GM12878 (cell line): Measurements from ENCODE around the gene URI1. TPM values are rescaled to one million over a fixed set of nuclear protein-coding genes. Genes with fewer than 3 reads are reported as not detected.

ENCODE experiments used
- ATAC-seq: fragments of 200-7000 bp; cut with Tn5 transposase; 3 replicates; pipeline ENCODE4 v1.9.1; 2020; ENCODE audit warnings: mild to moderate bottlenecking, moderate library complexity
- BruUV-seq: library from RNA; stranded (reverse); fragments of 400-500 nt; replicated peaks from 2 replicates; lab custom pipeline; 2021; lab: Mats Ljungman, UMichigan
- CTCF ChIA-PET: fragments of 300-600 bp; sonication (Branson Sonifier 250); formaldehyde crosslinking; extraction: SDS; loops from one replicate; lab custom pipeline; 2021; ENCODE audit warnings: inconsistent platforms; lab: Yijun Ruan, JAX
- POLR2A ChIA-PET: fragments of 350-600 bp; formaldehyde crosslinking; extraction: SDS; loops from one replicate; lab custom pipeline; 2021; ENCODE audit warnings: inconsistent platforms; lab: Charles Lee
- RAD21 ChIA-PET: fragments of 300-600 bp; sonication (Branson Sonifier 250); formaldehyde crosslinking; loops from one replicate; lab custom pipeline; 2023; ENCODE audit warnings: antibody characterized with exemption; ENCODE audit not compliant: unreplicated experiment; lab: Charles Lee
- SMC1A ChIA-PET: fragments of 300-600 bp; sonication (Branson Sonifier 250); formaldehyde crosslinking; loops from one replicate; lab custom pipeline; 2023; ENCODE audit not compliant: unreplicated experiment, uncharacterized antibody; lab: Charles Lee
- DNase-seq: peaks from one replicate; pipeline ENCODE4 v3.0.0-alpha.2; 2011; ENCODE audit warnings: low read depth, low spot score
- FAIRE-seq: peaks from 3 replicates; lab custom pipeline; 2011; peaks lifted over from hg19 to GRCh38; lab: Jason Lieb, UNC
- H2AFZ ChIP-seq: 2 replicates; pipeline ENCODE4 v1.6.0; 2011; ENCODE audit warnings: low read depth, low read length, control low read depth; ENCODE audit not compliant: control insufficient read depth
- H3K27ac ChIP-seq: 2 replicates; pipeline ENCODE4 v1.5.1; 2011; ENCODE audit warnings: control low read depth; ENCODE audit not compliant: control insufficient read depth, insufficient read depth
- H3K27me3 ChIP-seq, 2 experiments: replicated peaks in 1 of 2; 2 replicates each; pipeline versions ENCODE4 v1.6.0 to v1.6.1; 2011; ENCODE audit warnings: low read length in 1 of 2; ENCODE audit not compliant: control insufficient read depth in 2 of 2, insufficient read depth in 2 of 2
- H3K36me3 ChIP-seq, 2 experiments: 2 replicates each; pipeline ENCODE4 v1.5.1; 2011; ENCODE audit warnings: low read length in 1 of 2; ENCODE audit not compliant: control insufficient read depth in 2 of 2, insufficient read depth in 2 of 2
- H3K4me1 ChIP-seq: 2 replicates; pipeline ENCODE4 v1.6.1; 2011; ENCODE audit warnings: mild to moderate bottlenecking, low read length, moderate library complexity, mixed read lengths; ENCODE audit not compliant: control insufficient read depth, insufficient read depth
- H3K4me2 ChIP-seq: 2 replicates; pipeline ENCODE4 v1.6.0; 2011; ENCODE audit warnings: control low read depth; ENCODE audit not compliant: control insufficient read depth, insufficient read depth
- H3K4me3 ChIP-seq: fragments of 200-600 bp; sonication (generic); 2 replicates; pipeline ENCODE4 v1.5.1; 2016
- H3K79me2 ChIP-seq: 2 replicates; pipeline ENCODE4 v1.6.0; 2011; ENCODE audit warnings: low read length; ENCODE audit not compliant: control insufficient read depth, insufficient read depth
- H3K9ac ChIP-seq: 2 replicates; pipeline ENCODE4 v1.8.0; 2011; ENCODE audit warnings: low read length, control low read depth, mixed read lengths; ENCODE audit not compliant: control insufficient read depth, insufficient read depth
- H3K9me3 ChIP-seq: replicated peaks from 3 replicates; pipeline ENCODE4 v1.5.1; 2011; ENCODE audit warnings: mild to moderate bottlenecking, low read length; ENCODE audit not compliant: control insufficient read depth, insufficient read depth
- H4K20me1 ChIP-seq: 2 replicates; pipeline ENCODE4 v1.6.0; 2011; ENCODE audit not compliant: control insufficient read depth, insufficient read depth
- BCLAF1 ChIP-seq: fragments of 450-650 bp; IDR thresholded peaks from 2 replicates; pipeline ENCODE4 v1.6.1; 2017; ENCODE audit warnings: antibody characterized with exemption, mild to moderate bottlenecking, moderate library complexity
- CBX5 ChIP-seq: sonication (generic); IDR thresholded peaks from 2 replicates; pipeline ENCODE4 v1.6.1; 2016; ENCODE audit warnings: low read depth, moderate library complexity, mild to moderate bottlenecking, inconsistent platforms
- EED ChIP-seq: sonication (generic); IDR thresholded peaks from 2 replicates; pipeline ENCODE4 v1.6.1; 2016; ENCODE audit warnings: antibody characterized with exemption, low read depth
- FOXK2 ChIP-seq: fragments of 450-650 bp; IDR thresholded peaks from 2 replicates; pipeline ENCODE4 v1.6.1; 2017; ENCODE audit warnings: mild to moderate bottlenecking, moderate library complexity
- FOXM1 ChIP-seq: IDR thresholded peaks from 2 replicates; pipeline ENCODE4 v1.6.1; 2012; ENCODE audit warnings: low read depth, mild to moderate bottlenecking, inconsistent platforms, low read length, moderate library complexity
- GABPA ChIP-seq: IDR thresholded peaks from 2 replicates; pipeline ENCODE4 v1.6.1; 2014; ENCODE audit warnings: antibody characterized with exemption, low read depth, mild to moderate bottlenecking, inconsistent platforms
- IRF3 ChIP-seq: fragments of 450-650 bp; IDR thresholded peaks from 2 replicates; pipeline ENCODE4 v1.6.1; 2014; ENCODE audit warnings: mild to moderate bottlenecking
- IRF5 ChIP-seq: fragments of 450-650 bp; IDR thresholded peaks from 2 replicates; pipeline ENCODE4 v1.6.1; 2017; ENCODE audit warnings: borderline replicate concordance
- MYB ChIP-seq: fragments of 150-350 bp; IDR thresholded peaks from 2 replicates; pipeline ENCODE4 v1.6.1; 2014; ENCODE audit warnings: mild to moderate bottlenecking, low read depth, low read length, borderline replicate concordance
- POLR2AphosphoS2 ChIP-seq: IDR thresholded peaks from 2 replicates; pipeline ENCODE4 v1.6.1; 2011; ENCODE audit warnings: low read depth, mild to moderate bottlenecking, low read length, improper control_type of control experiment, moderate library complexity
- RCOR1 ChIP-seq: conservative IDR thresholded peaks from 2 replicates; pipeline ENCODE4 v1.6.1; 2012; ENCODE audit warnings: low read depth, low read length, improper control_type of control experiment
- RELA ChIP-seq: fragments of 450-650 bp; IDR thresholded peaks from 2 replicates; pipeline ENCODE4 v1.8.0; 2014; ENCODE audit warnings: borderline replicate concordance; ENCODE audit not compliant: partially characterized antibody
- SMAD5 ChIP-seq: IDR thresholded peaks from 2 replicates; pipeline ENCODE4 v1.6.1; 2016; ENCODE audit warnings: antibody characterized with exemption, low read depth
- SREBF1 ChIP-seq: IDR thresholded peaks from 2 replicates; pipeline ENCODE4 v1.6.1; 2012; ENCODE audit warnings: mild to moderate bottlenecking, low read length
- ZBED1 ChIP-seq: IDR thresholded peaks from 2 replicates; pipeline ENCODE4 v1.6.1; 2016; ENCODE audit warnings: borderline replicate concordance
- ZBTB11 ChIP-seq: fragments of 450-650 bp; formaldehyde crosslinking; IDR thresholded peaks from 2 replicates; pipeline ENCODE4 v1.5.0; 2022; ENCODE audit warnings: mild to moderate bottlenecking, missing genetic modification characterization
- ZNF274 ChIP-seq: IDR thresholded peaks from one replicate; pipeline ENCODE4 v1.8.0; 2011; ENCODE audit not compliant: insufficient read length, insufficient read depth
- ZNF384 ChIP-seq: IDR thresholded peaks from 2 replicates; pipeline ENCODE4 v1.6.1; 2012; ENCODE audit warnings: low read depth, mild to moderate bottlenecking, low read length, improper control_type of control experiment, borderline replicate concordance
- WGBS: methylation state at CpG from one replicate; pipeline ENCODE4 v1.1.6; 2016; ENCODE audit warnings: low lambda C conversion rate; ENCODE audit not compliant: insufficient replicate concordance, insufficient coverage; ENCODE audit errors: missing lambda C conversion rate; 5-methylcytosine and 5-hydroxymethylcytosine counted together
- in situ Hi-C: fragments of 300-500 bp; cut with MboI; formaldehyde crosslinking; loops from 9 replicates; pipeline ENCODE4 v1.14.3; 2018; ENCODE audit warnings: mixed read lengths
- intact Hi-C: fragments of 100-400 bp; cut with micrococcal nuclease; formaldehyde crosslinking; loops from one replicate; pipeline ENCODE4 v1.14.2; 2022; ENCODE audit not compliant: unreplicated experiment
- polyA plus RNA-seq, 11 experiments: library from polyadenylated mRNA; depleted of rRNA in 4 of 11; unstranded in 6 of 11; stranded (reverse) in 5 of 11; fragments of >200 nt; fragmentation: Nextera tagmentation in 4 of 11; fragmentation: Illumina TruSeq in 1 of 11; extraction: Ambion mirVana in 4 of 11; extraction: Trizol in 1 of 11; gene quantifications; 1 replicate in 1 of 11; 2 replicates in 10 of 11; pipeline versions ENCODE4 v1.2.1 to v1.2.3, GENCODE V29; 2011 to 2016; ENCODE audit warnings: inconsistent platforms in 2 of 11, missing spikeins in 2 of 11, low read depth in 1 of 11
- total RNA-seq, 4 experiments: library from RNA; depleted of rRNA in 3 of 4; stranded (reverse); fragments of >200 nt in 3 of 4; fragmentation: Illumina TruSeq in 1 of 4; extraction: Trizol in 1 of 4; gene quantifications; 2 replicates each; pipeline versions ENCODE4 v1.2.1 to v1.2.3, GENCODE V29; 2013 to 2021

URI1 gene
- total and polyA plus RNA-seq, 10 of the 15 experiments (the other 5 are each of a cell fraction or from before 2014, with no cell fraction given), result 15.2 to 94.2 (median 47.9) TPM

GRCh38 chr19:29922972-29923371 is 19.1 kb upstream of the URI1 start:
- no peak for FAIRE-seq
- H3K27me3 ChIP-seq, result no peaks in the 10 kb centered on the region
- H3K4me2 ChIP-seq, result no peak overlapping the region
- no peak overlapping the region for H3K9ac ChIP-seq
- in situ Hi-C loops (no loop called here), intact Hi-C loops (no loop called here)
- RAD21 ChIA-PET, result no interaction called here
- no peak overlapping the region for H3K27ac ChIP-seq
- H3K36me3 ChIP-seq, result no peaks in the 10 kb centered on the region
- BruUV-seq, result no TSS peak
- no peaks in the 10 kb centered on the region for H3K79me2 ChIP-seq
- H3K4me3 ChIP-seq, result no peak overlapping the region
- POLR2A ChIA-PET, result no interaction called here
- 57% methylated on average over 4 of the region's 4 CpGs for WGBS
- CTCF ChIA-PET, result interaction anchor here (1.1 to 1.8 kb wide), 5 partner anchors 8 to 158 kb away, joined by 3 to 7 read pairs (median 4); no protein-coding TSS in a partner anchor
- no peak overlapping the region for H2AFZ ChIP-seq
- H4K20me1 ChIP-seq, result no peaks in the 10 kb centered on the region
- ATAC-seq, result no peak
- peaks cover 4% of the 10 kb centered on the region for H3K4me1 ChIP-seq
- no peaks in the 10 kb centered on the region for H3K9me3 ChIP-seq
- DNase-seq, result no peak
- SMC1A ChIA-PET, result interaction anchor here (0.9 kb wide), 1 partner anchor 44 kb away, joined by 9 read pairs; no protein-coding TSS in a partner anchor
- TF ChIP-seq ZBTB11 (CRISPR knock-in tag), result no peak
- TF ChIP-seq EED, result no peak
- no peak for TF ChIP-seq ZBED1
- no peak for TF ChIP-seq BCLAF1
- no peak for TF ChIP-seq FOXM1
- TF ChIP-seq CBX5, result no peak
- TF ChIP-seq IRF3, result no peak
- TF ChIP-seq ZNF274, result no peak
- TF ChIP-seq ZNF384, result no peak
- TF ChIP-seq SREBF1, result no peak
- no peak for TF ChIP-seq FOXK2
- TF ChIP-seq POLR2AphosphoS2, result no peak
- TF ChIP-seq GABPA, result no peak
- no peak for TF ChIP-seq SMAD5
- TF ChIP-seq MYB, result no peak
- no peak for TF ChIP-seq RELA
- no peak for TF ChIP-seq RCOR1
- no peak for TF ChIP-seq IRF5
